A673 (cell line): ENCODE results near the gene TRIM40. TPM values are rescaled to one million over a fixed set of nuclear protein-coding genes. Genes with fewer than 3 reads are reported as not detected.
A peak's percentile ranks its signal among the peaks of the same experiment; 100 is the strongest.

Experiments
- BruUV-seq: library from RNA; stranded (reverse); fragments of 400-500 nt; replicated peaks from 2 replicates; lab custom pipeline; 2021; lab: Mats Ljungman, UMichigan
- CTCF ChIA-PET: fragments of 300-600 bp; sonication (Branson Sonifier 250); formaldehyde crosslinking; loops from one replicate; lab custom pipeline; 2022; ENCODE audit warnings: antibody characterized with exemption; lab: Charles Lee
- POLR2A ChIA-PET: fragments of 300-600 bp; sonication (Branson Sonifier 250); formaldehyde crosslinking; loops from one replicate; lab custom pipeline; 2022; ENCODE audit warnings: antibody characterized with exemption; ENCODE audit not compliant: low non-redundant PET; lab: Charles Lee
- DNase-seq: peaks from one replicate; pipeline ENCODE4 v3.0.0-alpha.2; 2015; ENCODE audit warnings: low spot score
- H3K27ac ChIP-seq: fragments of 200-600 bp; sonication (generic); 2 replicates; pipeline ENCODE4 v1.5.1; 2016; ENCODE audit warnings: mixed run types, low read depth, mild to moderate bottlenecking, mixed read lengths, antibody characterized with exemption, low read length; ENCODE audit not compliant: poor library complexity, severe bottlenecking
- H3K27me3 ChIP-seq: fragments of 200-600 bp; sonication (generic); replicated peaks from 2 replicates; pipeline ENCODE4 v1.6.1; 2017; ENCODE audit warnings: mixed run types, low read depth, mild to moderate bottlenecking, mixed read lengths, antibody characterized with exemption, low read length; ENCODE audit not compliant: insufficient read depth, poor library complexity
- H3K36me3 ChIP-seq: fragments of 200-600 bp; sonication (generic); 2 replicates; pipeline ENCODE4 v1.6.1; 2016; ENCODE audit warnings: mixed run types, mild to moderate bottlenecking, mixed read lengths, antibody characterized with exemption, low read length; ENCODE audit not compliant: insufficient read depth, poor library complexity, severe bottlenecking
- H3K4me1 ChIP-seq: fragments of 200-600 bp; sonication (generic); 2 replicates; pipeline ENCODE4 v1.6.1; 2017; ENCODE audit warnings: mixed run types, mild to moderate bottlenecking, mixed read lengths, antibody characterized with exemption, low read length; ENCODE audit not compliant: insufficient read depth, poor library complexity, severe bottlenecking
- H3K4me3 ChIP-seq: fragments of 200-600 bp; sonication (generic); 2 replicates; pipeline ENCODE4 v1.5.1; 2016; ENCODE audit warnings: low read depth, mixed run types, mild to moderate bottlenecking, mixed read lengths, low read length; ENCODE audit not compliant: poor library complexity, severe bottlenecking
- H3K9me3 ChIP-seq: fragments of 200-600 bp; sonication (generic); 2 replicates; pipeline ENCODE4 v1.6.1; 2016; ENCODE audit warnings: mixed run types, low read depth, mild to moderate bottlenecking, mixed read lengths, antibody characterized with exemption, low read length; ENCODE audit not compliant: poor library complexity, severe bottlenecking
- CTCF ChIP-seq: fragments of 300-800, 200-600 bp; sonication (generic); conservative IDR thresholded peaks from 2 replicates; pipeline ENCODE4 v1.5.1; 2017; ENCODE audit warnings: low read depth, mild to moderate bottlenecking, antibody characterized with exemption, low read length, moderate library complexity, mixed read lengths
- EZH2 ChIP-seq: fragments of 200-600 bp; sonication (generic); IDR thresholded peaks from 2 replicates; pipeline ENCODE4 v1.6.1; 2017; ENCODE audit warnings: borderline replicate concordance, low read depth, mild to moderate bottlenecking, mixed read lengths, antibody characterized with exemption, low read length; ENCODE audit not compliant: poor library complexity, severe bottlenecking
- intact Hi-C: fragments of 100-400 bp; cut with micrococcal nuclease; formaldehyde crosslinking; loops from one replicate; pipeline ENCODE4 v1.10.0; 2022; ENCODE audit not compliant: unreplicated experiment
- total RNA-seq: library from RNA; stranded (reverse); gene quantifications from 2 replicates; pipeline ENCODE4 v1.2.3, GENCODE V29; 2021

The TRIM40 gene
- total RNA-seq, 1 experiment from 2014 or later, result not detected

GRCh38 chr6:30129265-30130178, 6.4 kb upstream of the TRIM40 start:
- BruUV-seq, result no TSS peak
- Histone ChIP-seq H3K27ac (no peak overlapping the region), H3K4me3 (no peak overlapping the region), H3K9me3 (no peaks in the 10 kb centered on the region), H3K4me1 (no peaks in the 10 kb centered on the region), H3K27me3 (peaks cover 41% of the 10 kb centered on the region), H3K36me3 (no peaks in the 10 kb centered on the region)
- intact Hi-C loops, result loop anchor here (5.0 kb wide), 1 partner anchor 282 kb away; no protein-coding TSS in a partner anchor
- TF ChIP-seq CTCF, result no peak
- no peak for TF ChIP-seq EZH2
- DNase-seq, result no peak
- ChIA-PET POLR2A (no interaction called here), CTCF (interaction anchor here (4.0 kb wide), 1 partner anchor 26 kb away, joined by 47 read pairs; no protein-coding TSS in a partner anchor)

- DNase-seq, result no peak
- Histone ChIP-seq H3K4me1 (no peaks in the 10 kb centered on the region), H3K36me3 (no peaks in the 10 kb centered on the region), H3K27me3 (peaks cover 41% of the 10 kb centered on the region), H3K4me3 (no peak overlapping the region), H3K9me3 (no peaks in the 10 kb centered on the region), H3K27ac (no peak overlapping the region)
- intact Hi-C loops, result loop anchor here (5.0 kb wide), 1 partner anchor 283 kb away; no protein-coding TSS in a partner anchor
- ChIA-PET CTCF (interaction anchor here (1.2 to 4.0 kb wide), 2 partner anchors 13 to 26 kb away, joined by 4 to 47 read pairs; no protein-coding TSS in a partner anchor), POLR2A (no interaction called here)
- no peak for TF ChIP-seq EZH2
- TF ChIP-seq CTCF, result no peak
- no TSS peak for BruUV-seq
Observed at GRCh38 chr6:30130179-30130679, 5.7 kb upstream of the TRIM40 start.

- DNase-seq, result peak; percentile 88
- Histone ChIP-seq H3K27ac (no peak overlapping the region), H3K4me1 (no peaks in the 10 kb centered on the region), H3K9me3 (no peaks in the 10 kb centered on the region), H3K27me3 (peaks cover 41% of the 10 kb centered on the region), H3K36me3 (no peaks in the 10 kb centered on the region), H3K4me3 (no peak overlapping the region)
- ChIA-PET POLR2A (no interaction called here), CTCF (interaction anchor here (0.5 to 4.0 kb wide), 8 partner anchors 12 to 81 kb away, joined by 3 to 47 read pairs (median 6); no protein-coding TSS in a partner anchor)
- intact Hi-C loops, result loop anchor here (1.0 to 5.0 kb wide), 2 partner anchors 28 to 284 kb away; no protein-coding TSS in a partner anchor
- no peak for TF ChIP-seq EZH2
- peak; percentile 100 for TF ChIP-seq CTCF
- no TSS peak for BruUV-seq
Observed at GRCh38 chr6:30130887-30131862, 4.8 kb upstream of the TRIM40 start.
